GM12892 (cell line): Measurements from ENCODE around the gene HCK.

ENCODE experiments used
- POLR2A ChIP-seq: IDR thresholded peaks from 2 replicates; pipeline ENCODE4 v1.6.1; 2011; ENCODE audit warnings: low read depth, low read length, control low read depth
- POLR2AphosphoS5 ChIP-seq: IDR thresholded peaks from 2 replicates; pipeline ENCODE4 v1.6.1; 2011; ENCODE audit warnings: low read depth, low read length, control low read depth
- TAF1 ChIP-seq: IDR thresholded peaks from 2 replicates; pipeline ENCODE4 v1.6.1; 2011; ENCODE audit warnings: low read depth, mild to moderate bottlenecking, control low read depth, low read length, borderline replicate concordance

- TF ChIP-seq POLR2A (no peak), POLR2AphosphoS5 (no peak), TAF1 (no peak)
Observed at GRCh38 chr20:32004963-32005362, 47.1 kb upstream of the HCK start.
